BLaER1 (cell line): ENCODE results near the gene ZBED4.

Source experiments
- H3K27ac ChIP-seq: shearing (Covaris generic); formaldehyde crosslinking; 2 replicates; pipeline ENCODE4 v1.8.1; 2022
- H3K27me3 ChIP-seq: shearing (Covaris generic); formaldehyde crosslinking; 2 replicates; pipeline ENCODE4 v1.8.1; 2022
- H3K36me3 ChIP-seq: shearing (Covaris generic); formaldehyde crosslinking; 2 replicates; pipeline ENCODE4 v1.8.1; 2022
- H3K4me1 ChIP-seq: shearing (Covaris generic); formaldehyde crosslinking; 2 replicates; pipeline ENCODE4 v1.8.1; 2022
- H3K4me2 ChIP-seq: shearing (Covaris generic); formaldehyde crosslinking; 2 replicates; pipeline ENCODE4 v1.8.1; 2022
- H3K4me3 ChIP-seq: shearing (Covaris generic); formaldehyde crosslinking; 2 replicates; pipeline ENCODE4 v1.8.1; 2022
- H3K9ac ChIP-seq: shearing (Covaris generic); formaldehyde crosslinking; 2 replicates; pipeline ENCODE4 v1.8.1; 2022
- H3K9me3 ChIP-seq: shearing (Covaris generic); formaldehyde crosslinking; 2 replicates; pipeline ENCODE4 v1.8.1; 2022
- H4K20me1 ChIP-seq: shearing (Covaris generic); formaldehyde crosslinking; 2 replicates; pipeline ENCODE4 v1.8.1; 2022
- Cebpa-rat ChIP-seq: shearing (Covaris generic); IDR thresholded peaks from 2 replicates; pipeline ENCODE4 v1.8.1; 2022

ZBED4 gene

DNA sequence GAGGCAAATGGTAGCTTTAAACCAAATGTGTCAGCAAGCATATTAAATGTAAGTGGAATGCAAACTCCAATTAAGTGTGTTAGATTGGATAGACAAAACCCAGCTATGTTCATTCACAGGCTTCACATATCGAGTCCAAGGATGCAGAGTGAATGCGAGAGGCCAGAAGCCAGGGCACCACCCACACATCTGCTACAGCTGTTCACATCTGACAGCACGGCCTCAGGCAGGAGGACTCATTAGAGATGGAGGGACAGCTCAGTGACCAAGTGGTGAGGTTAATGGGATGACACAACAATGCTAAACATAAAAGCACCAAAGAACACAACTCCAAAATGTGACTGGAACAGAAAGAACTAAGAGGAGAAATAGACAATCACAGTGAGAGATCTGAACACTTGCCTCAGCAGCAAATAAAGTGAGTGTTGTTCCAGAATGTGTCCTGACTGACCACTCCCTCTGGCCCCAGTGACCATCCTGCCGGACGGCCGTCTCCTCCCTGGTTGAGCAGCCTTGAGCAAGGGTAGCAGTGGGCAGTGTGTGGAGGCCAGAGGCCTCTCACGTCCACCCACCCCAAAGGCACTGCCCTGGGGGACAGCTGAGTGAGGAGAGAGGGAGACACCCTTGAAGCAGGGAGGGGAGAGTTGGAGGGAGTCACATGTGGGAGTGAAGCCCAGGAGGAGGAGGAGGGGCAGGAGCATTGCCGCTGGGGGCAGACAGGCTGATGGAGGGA is 40.8 kb downstream of the ZBED4 start:
- Histone ChIP-seq H3K36me3 (peaks cover 99% of the 10 kb centered on the region), H4K20me1 (peaks cover 81% of the 10 kb centered on the region), H3K27ac (no peak overlapping the region), H3K4me1 (no peaks in the 10 kb centered on the region), H3K4me3 (no peak overlapping the region), H3K9me3 (peaks cover 26% of the 10 kb centered on the region), H3K4me2 (no peak overlapping the region), H3K27me3 (no peaks in the 10 kb centered on the region), H3K9ac (no peak overlapping the region)
- TF ChIP-seq Cebpa-rat = no peak

DNA sequence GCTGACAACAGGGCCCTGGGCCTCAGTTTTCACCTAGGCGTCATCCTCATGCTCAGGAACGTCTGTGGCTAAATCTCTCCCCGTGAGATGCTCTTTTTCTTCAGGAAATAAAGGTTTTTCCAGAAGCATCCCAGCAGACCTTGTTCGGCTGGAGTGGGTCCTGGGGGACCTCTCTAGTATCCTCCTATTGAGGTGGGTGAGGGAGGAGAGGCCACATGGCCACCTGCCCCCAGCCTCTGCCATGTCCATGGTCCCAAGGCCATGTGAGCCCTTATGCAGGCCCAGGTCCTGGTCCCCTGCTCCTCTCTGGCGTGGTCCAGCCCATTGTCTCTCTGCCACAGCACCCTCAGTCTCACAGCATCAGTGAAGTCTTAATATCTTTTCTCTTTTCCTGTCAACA is 42.6 kb downstream of the ZBED4 start:
- H3K36me3 ChIP-seq = peaks cover 99% of the 10 kb centered on the region
- no peak overlapping the region; the same call in 1 of the 2 replicates for H3K9ac ChIP-seq
- H3K4me1 ChIP-seq = no peaks in the 10 kb centered on the region
- H4K20me1 ChIP-seq = peaks cover 81% of the 10 kb centered on the region
- no peak overlapping the region for H3K4me3 ChIP-seq
- H3K27ac ChIP-seq = no peak overlapping the region
- no peak for TF ChIP-seq Cebpa-rat
- H3K4me2 ChIP-seq = no peak overlapping the region
- no peaks in the 10 kb centered on the region for H3K27me3 ChIP-seq
- H3K9me3 ChIP-seq = peaks cover 9% of the 10 kb centered on the region; the same call in 1 of the 2 replicates

DNA sequence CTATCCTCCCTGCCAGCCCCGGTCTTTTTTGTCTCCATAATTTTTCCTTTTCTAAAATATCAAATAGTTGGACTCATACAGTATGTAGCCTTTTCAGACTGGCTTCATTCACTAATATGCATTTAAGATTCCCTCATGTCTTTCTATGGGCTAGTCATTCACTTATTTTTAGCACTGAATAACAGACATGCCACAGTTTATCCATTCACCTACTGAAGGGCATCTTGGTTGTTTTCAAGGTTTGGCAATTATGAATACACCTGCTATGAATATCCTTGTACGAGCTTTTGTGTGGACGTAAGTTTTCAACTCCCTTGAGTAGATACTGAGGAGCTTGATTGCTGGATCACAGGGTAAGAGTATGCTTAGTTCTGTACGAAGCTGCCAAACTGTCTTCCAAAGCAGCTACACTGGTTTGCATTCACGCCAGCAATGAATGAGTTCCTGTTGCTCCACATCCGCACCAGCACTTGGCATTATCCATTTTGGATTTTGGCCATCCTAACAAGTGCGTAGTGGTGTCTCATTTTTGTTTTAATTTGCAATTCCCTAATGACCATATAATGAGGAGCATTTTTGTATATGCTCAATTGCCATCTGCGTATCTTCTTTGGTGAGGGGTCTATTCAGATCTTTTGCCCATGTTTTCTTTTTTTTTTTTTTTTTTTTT is 43.5 kb downstream of the ZBED4 start:
- Histone ChIP-seq H3K4me1 (no peaks in the 10 kb centered on the region), H3K27me3 (no peaks in the 10 kb centered on the region), H3K4me3 (no peak overlapping the region), H3K4me2 (no peak overlapping the region), H4K20me1 (peaks cover 85% of the 10 kb centered on the region), H3K36me3 (peaks cover 99% of the 10 kb centered on the region), H3K9me3 (peaks cover 8% of the 10 kb centered on the region; the same call in 1 of the 2 replicates), H3K9ac (no peak overlapping the region), H3K27ac (no peak overlapping the region)
- no peak for TF ChIP-seq Cebpa-rat

DNA sequence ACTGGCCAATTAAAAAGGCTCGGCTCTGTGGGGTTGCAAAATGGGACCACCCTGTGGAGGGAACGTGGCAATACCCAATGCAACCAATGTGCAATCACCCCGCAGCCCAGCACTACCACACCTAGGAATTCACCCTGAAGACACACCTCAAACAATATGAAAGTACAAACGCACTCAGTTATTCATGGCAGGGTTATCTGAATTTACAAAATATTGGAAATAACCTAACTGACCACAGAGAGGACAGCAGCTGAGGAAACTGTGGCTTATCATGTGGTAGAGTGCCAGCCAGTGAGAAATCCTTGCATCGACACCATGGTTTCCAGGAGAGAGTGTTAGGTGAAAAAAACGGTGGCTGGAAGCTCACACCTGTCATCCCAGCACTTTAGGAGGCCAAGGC is 45.9 kb downstream of the ZBED4 start:
- no peak for TF ChIP-seq Cebpa-rat
- H3K27ac ChIP-seq = no peak overlapping the region
- H3K9me3 ChIP-seq = no peaks in the 10 kb centered on the region; the same call in 1 of the 2 replicates
- peaks cover 79% of the 10 kb centered on the region for H4K20me1 ChIP-seq
- no peak overlapping the region for H3K9ac ChIP-seq
- peaks cover 99% of the 10 kb centered on the region for H3K36me3 ChIP-seq
- no peak overlapping the region for H3K4me2 ChIP-seq
- H3K4me1 ChIP-seq = no peaks in the 10 kb centered on the region
- no peaks in the 10 kb centered on the region for H3K27me3 ChIP-seq
- H3K4me3 ChIP-seq = no peak overlapping the region

DNA sequence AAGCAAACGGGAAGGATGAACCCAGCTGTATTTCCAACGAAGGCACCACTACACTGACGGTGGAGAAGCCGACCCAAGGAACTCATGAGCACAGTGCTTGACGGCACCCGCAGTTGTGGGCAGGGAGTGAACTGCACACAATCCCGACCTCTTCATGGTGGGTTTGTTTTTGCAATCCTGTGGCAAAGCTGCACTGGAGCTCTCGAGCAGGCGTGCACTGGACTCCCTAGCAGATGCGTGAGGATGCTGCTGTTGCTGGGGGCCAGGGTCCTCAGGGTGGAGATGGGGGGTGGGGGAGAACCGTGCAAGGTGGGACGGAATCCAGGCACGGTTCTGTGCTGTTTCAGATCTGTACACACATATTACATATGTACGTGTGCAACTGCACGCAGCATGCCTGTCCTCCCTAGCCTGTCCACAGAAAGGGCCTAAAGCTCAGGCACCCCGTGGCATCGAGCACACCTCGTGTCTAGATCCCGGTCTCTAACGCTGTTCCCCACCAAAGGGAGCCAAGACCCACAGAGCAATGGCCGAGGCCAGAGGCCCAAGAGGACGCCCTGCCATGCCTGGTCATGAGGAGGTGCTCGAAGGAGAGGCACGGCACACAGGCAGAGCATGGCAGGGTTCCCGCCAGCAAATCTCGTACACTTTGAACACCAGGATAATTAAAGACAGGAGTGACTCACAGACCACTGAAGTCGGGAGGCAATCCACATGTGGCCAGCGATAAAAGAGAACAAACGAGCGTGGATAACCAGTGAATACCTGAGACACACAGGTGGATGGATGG is 47.0 kb downstream of the ZBED4 start:
- Histone ChIP-seq H3K4me2 (no peak overlapping the region), H3K27ac (no peak overlapping the region), H3K9me3 (no peaks in the 10 kb centered on the region), H3K27me3 (no peaks in the 10 kb centered on the region), H3K4me3 (no peak overlapping the region), H3K9ac (no peak overlapping the region), H3K36me3 (peaks cover 100% of the 10 kb centered on the region), H4K20me1 (peaks cover 78% of the 10 kb centered on the region), H3K4me1 (no peaks in the 10 kb centered on the region)
- no peak for TF ChIP-seq Cebpa-rat

DNA sequence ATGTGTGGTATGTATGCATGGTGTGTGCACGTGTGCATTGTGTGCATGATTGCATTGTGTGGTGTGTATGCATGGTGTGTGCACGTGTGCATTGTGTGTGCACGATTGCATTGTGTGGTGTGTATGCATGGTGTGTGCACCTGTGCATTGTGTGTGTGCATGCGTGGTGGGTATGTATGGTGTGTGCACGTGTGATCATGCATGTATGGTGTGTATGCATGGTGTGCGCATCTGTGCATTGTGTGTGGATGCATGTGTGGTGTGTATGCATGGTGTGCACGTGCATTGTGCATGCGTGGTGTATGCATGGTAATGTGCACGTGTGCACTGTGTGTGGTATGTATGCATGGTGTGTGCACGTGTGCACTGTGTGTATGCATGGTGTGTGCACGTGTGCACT is 47.8 kb downstream of the ZBED4 start:
- H3K36me3 ChIP-seq = peaks cover 100% of the 10 kb centered on the region
- no peak overlapping the region for H3K27ac ChIP-seq
- no peaks in the 10 kb centered on the region for H3K27me3 ChIP-seq
- H3K4me1 ChIP-seq = no peaks in the 10 kb centered on the region
- no peak for TF ChIP-seq Cebpa-rat
- H4K20me1 ChIP-seq = peaks cover 78% of the 10 kb centered on the region
- H3K9ac ChIP-seq = no peak overlapping the region
- no peak overlapping the region for H3K4me2 ChIP-seq
- no peak overlapping the region for H3K4me3 ChIP-seq
- no peaks in the 10 kb centered on the region for H3K9me3 ChIP-seq

DNA sequence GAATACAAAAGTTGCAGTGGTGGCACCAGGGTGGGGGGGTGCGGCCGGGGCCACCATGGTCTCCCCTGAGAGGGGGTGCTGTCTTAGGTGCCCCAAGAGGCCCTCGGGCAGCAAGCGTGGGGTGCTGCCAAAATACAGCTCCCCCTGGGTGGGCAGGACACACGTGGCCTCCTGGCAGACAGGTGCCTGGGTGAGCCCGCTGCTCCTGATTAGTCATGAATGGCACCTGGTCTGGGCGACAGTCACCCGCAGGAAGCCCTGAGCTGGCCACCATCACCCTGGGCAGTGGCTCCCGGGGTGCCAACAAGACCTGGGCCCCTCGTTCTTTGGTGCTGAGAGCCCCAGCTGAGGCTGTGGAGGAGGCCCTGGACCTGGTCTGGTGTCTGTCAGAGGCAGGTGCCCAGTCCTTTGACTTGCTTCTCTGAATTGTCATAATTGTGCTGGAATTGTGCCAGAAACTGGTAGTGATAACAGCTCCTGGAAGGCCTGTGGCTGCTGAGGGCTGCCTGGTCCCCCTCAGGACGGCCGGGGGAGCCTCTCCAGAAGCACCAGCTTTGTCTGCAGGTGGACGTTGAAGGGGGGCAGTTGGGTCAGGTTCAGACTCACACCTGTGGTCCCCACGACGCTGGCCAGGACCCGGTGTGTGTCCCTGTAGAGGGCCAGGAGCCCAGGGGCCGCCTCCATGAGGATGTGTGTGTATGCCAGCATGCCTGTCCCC is 49.8 kb downstream of the ZBED4 start:
- H3K9ac ChIP-seq = no peak overlapping the region
- no peak overlapping the region for H3K4me2 ChIP-seq
- H3K36me3 ChIP-seq = peaks cover 100% of the 10 kb centered on the region
- H3K4me3 ChIP-seq = no peak overlapping the region
- TF ChIP-seq Cebpa-rat = no peak
- no peak overlapping the region for H3K27ac ChIP-seq
- no peaks in the 10 kb centered on the region for H3K27me3 ChIP-seq
- H3K9me3 ChIP-seq = no peaks in the 10 kb centered on the region
- no peaks in the 10 kb centered on the region for H3K4me1 ChIP-seq
- peaks cover 76% of the 10 kb centered on the region for H4K20me1 ChIP-seq

DNA sequence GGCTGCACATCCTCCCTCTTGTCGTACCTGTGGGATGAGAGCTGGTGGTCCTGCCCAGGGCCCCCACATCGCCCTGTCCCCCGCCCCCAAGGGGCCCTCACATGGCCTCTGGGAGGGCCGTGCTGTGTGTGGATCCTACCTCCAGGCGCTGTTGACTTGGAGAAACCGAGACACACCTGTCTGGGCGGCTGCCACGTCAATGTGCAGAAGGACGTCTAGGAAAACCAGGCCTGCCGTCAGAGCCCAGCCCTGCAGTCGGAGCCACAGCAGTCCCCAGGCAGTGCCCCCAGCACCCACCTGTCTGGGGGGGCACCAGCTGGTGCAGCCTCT is 50.4 kb downstream of the ZBED4 start:
- no peaks in the 10 kb centered on the region for H3K4me1 ChIP-seq
- TF ChIP-seq Cebpa-rat = no peak
- H3K9ac ChIP-seq = no peak overlapping the region
- no peak overlapping the region for H3K4me3 ChIP-seq
- H3K9me3 ChIP-seq = no peaks in the 10 kb centered on the region
- peaks cover 99% of the 10 kb centered on the region for H3K36me3 ChIP-seq
- no peak overlapping the region for H3K27ac ChIP-seq
- H3K4me2 ChIP-seq = no peak overlapping the region
- peaks cover 75% of the 10 kb centered on the region for H4K20me1 ChIP-seq
- no peaks in the 10 kb centered on the region for H3K27me3 ChIP-seq

DNA sequence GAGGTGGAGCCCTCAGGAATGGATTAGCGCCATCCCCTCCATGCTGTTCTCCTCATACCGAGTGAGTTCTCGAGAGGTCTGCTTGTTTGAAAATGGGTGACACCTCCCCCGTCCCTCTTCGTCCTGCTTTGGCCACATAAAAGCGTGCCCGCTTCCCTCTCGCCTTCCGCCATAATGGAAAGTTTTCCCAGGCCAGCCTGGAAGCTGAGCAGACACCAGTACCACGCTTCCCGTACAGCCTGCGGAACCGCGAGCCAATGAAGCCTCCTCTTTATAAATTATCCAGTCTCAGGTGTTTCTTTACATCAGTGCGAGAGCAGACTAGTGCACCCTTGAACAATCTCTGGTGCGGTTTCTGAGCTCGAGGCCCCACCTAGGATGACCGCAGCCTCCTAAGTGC is 51.8 kb downstream of the ZBED4 start:
- H3K36me3 ChIP-seq = peaks cover 99% of the 10 kb centered on the region
- peaks cover 75% of the 10 kb centered on the region for H4K20me1 ChIP-seq
- no peak overlapping the region for H3K9ac ChIP-seq
- H3K4me1 ChIP-seq = peaks cover 9% of the 10 kb centered on the region
- TF ChIP-seq Cebpa-rat = no peak
- H3K9me3 ChIP-seq = no peaks in the 10 kb centered on the region
- no peaks in the 10 kb centered on the region for H3K27me3 ChIP-seq
- no peak overlapping the region for H3K4me2 ChIP-seq
- no peak overlapping the region for H3K27ac ChIP-seq
- no peak overlapping the region for H3K4me3 ChIP-seq
